A673 (cell line): Measurements from ENCODE around the gene TBXAS1. TPM values are rescaled to one million over a fixed set of nuclear protein-coding genes. Genes with fewer than 3 reads are reported as not detected.

Experiments used
- BruUV-seq: library from RNA; stranded (reverse); fragments of 400-500 nt; replicated peaks from 2 replicates; lab custom pipeline; 2021; lab: Mats Ljungman, UMichigan
- CTCF ChIA-PET: fragments of 300-600 bp; sonication (Branson Sonifier 250); formaldehyde crosslinking; loops from one replicate; lab custom pipeline; 2022; ENCODE audit warnings: antibody characterized with exemption; lab: Charles Lee
- POLR2A ChIA-PET: fragments of 300-600 bp; sonication (Branson Sonifier 250); formaldehyde crosslinking; loops from one replicate; lab custom pipeline; 2022; ENCODE audit warnings: antibody characterized with exemption; ENCODE audit not compliant: low non-redundant PET; lab: Charles Lee
- DNase-seq: peaks from one replicate; pipeline ENCODE4 v3.0.0-alpha.2; 2015; ENCODE audit warnings: low spot score
- H3K27ac ChIP-seq: fragments of 200-600 bp; sonication (generic); 2 replicates; pipeline ENCODE4 v1.5.1; 2016; ENCODE audit warnings: mixed run types, low read depth, mild to moderate bottlenecking, mixed read lengths, antibody characterized with exemption, low read length; ENCODE audit not compliant: poor library complexity, severe bottlenecking
- H3K27me3 ChIP-seq: fragments of 200-600 bp; sonication (generic); replicated peaks from 2 replicates; pipeline ENCODE4 v1.6.1; 2017; ENCODE audit warnings: mixed run types, low read depth, mild to moderate bottlenecking, mixed read lengths, antibody characterized with exemption, low read length; ENCODE audit not compliant: insufficient read depth, poor library complexity
- H3K36me3 ChIP-seq: fragments of 200-600 bp; sonication (generic); 2 replicates; pipeline ENCODE4 v1.6.1; 2016; ENCODE audit warnings: mixed run types, mild to moderate bottlenecking, mixed read lengths, antibody characterized with exemption, low read length; ENCODE audit not compliant: insufficient read depth, poor library complexity, severe bottlenecking
- H3K4me1 ChIP-seq: fragments of 200-600 bp; sonication (generic); 2 replicates; pipeline ENCODE4 v1.6.1; 2017; ENCODE audit warnings: mixed run types, mild to moderate bottlenecking, mixed read lengths, antibody characterized with exemption, low read length; ENCODE audit not compliant: insufficient read depth, poor library complexity, severe bottlenecking
- H3K4me3 ChIP-seq: fragments of 200-600 bp; sonication (generic); 2 replicates; pipeline ENCODE4 v1.5.1; 2016; ENCODE audit warnings: low read depth, mixed run types, mild to moderate bottlenecking, mixed read lengths, low read length; ENCODE audit not compliant: poor library complexity, severe bottlenecking
- H3K9me3 ChIP-seq: fragments of 200-600 bp; sonication (generic); 2 replicates; pipeline ENCODE4 v1.6.1; 2016; ENCODE audit warnings: mixed run types, low read depth, mild to moderate bottlenecking, mixed read lengths, antibody characterized with exemption, low read length; ENCODE audit not compliant: poor library complexity, severe bottlenecking
- CTCF ChIP-seq: fragments of 300-800, 200-600 bp; sonication (generic); conservative IDR thresholded peaks from 2 replicates; pipeline ENCODE4 v1.5.1; 2017; ENCODE audit warnings: low read depth, mild to moderate bottlenecking, antibody characterized with exemption, low read length, moderate library complexity, mixed read lengths
- EZH2 ChIP-seq: fragments of 200-600 bp; sonication (generic); IDR thresholded peaks from 2 replicates; pipeline ENCODE4 v1.6.1; 2017; ENCODE audit warnings: borderline replicate concordance, low read depth, mild to moderate bottlenecking, mixed read lengths, antibody characterized with exemption, low read length; ENCODE audit not compliant: poor library complexity, severe bottlenecking
- intact Hi-C: fragments of 100-400 bp; cut with micrococcal nuclease; formaldehyde crosslinking; loops from one replicate; pipeline ENCODE4 v1.10.0; 2022; ENCODE audit not compliant: unreplicated experiment
- total RNA-seq: library from RNA; stranded (reverse); gene quantifications from 2 replicates; pipeline ENCODE4 v1.2.3, GENCODE V29; 2021

The TBXAS1 gene
- total RNA-seq, 1 experiment from 2014 or later, result 2.5 TPM

DNA sequence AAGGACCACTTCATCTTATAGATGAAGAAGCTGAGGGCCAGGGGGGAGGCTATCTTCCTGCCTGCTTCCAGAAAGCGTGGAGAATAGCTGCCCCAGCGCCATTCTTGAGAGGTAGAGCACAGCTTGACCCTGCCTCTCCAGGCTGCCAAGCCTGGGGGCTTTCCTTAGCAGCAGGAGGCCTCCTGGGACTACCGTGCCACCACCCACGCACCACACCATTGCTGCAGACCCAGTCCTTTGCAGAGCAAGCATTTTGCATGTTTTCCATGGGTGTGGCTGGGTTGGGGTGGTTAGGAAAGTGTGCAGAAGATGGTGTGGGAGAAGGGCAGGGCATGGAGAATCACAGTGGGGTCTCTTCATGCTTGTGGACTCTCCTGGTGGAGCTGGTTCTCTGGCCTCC is 64.9 kb downstream of the TBXAS1 start:
- intact Hi-C loops, result no loop called here
- Histone ChIP-seq H3K9me3 (no peaks in the 10 kb centered on the region), H3K36me3 (no peaks in the 10 kb centered on the region), H3K27ac (no peak overlapping the region), H3K4me1 (no peaks in the 10 kb centered on the region), H3K4me3 (no peak overlapping the region), H3K27me3 (no peaks in the 10 kb centered on the region)
- ChIA-PET POLR2A (no interaction called here), CTCF (no interaction called here)
- TF ChIP-seq CTCF (no peak), EZH2 (no peak)
- DNase-seq, result no peak
- no TSS peak for BruUV-seq

DNA sequence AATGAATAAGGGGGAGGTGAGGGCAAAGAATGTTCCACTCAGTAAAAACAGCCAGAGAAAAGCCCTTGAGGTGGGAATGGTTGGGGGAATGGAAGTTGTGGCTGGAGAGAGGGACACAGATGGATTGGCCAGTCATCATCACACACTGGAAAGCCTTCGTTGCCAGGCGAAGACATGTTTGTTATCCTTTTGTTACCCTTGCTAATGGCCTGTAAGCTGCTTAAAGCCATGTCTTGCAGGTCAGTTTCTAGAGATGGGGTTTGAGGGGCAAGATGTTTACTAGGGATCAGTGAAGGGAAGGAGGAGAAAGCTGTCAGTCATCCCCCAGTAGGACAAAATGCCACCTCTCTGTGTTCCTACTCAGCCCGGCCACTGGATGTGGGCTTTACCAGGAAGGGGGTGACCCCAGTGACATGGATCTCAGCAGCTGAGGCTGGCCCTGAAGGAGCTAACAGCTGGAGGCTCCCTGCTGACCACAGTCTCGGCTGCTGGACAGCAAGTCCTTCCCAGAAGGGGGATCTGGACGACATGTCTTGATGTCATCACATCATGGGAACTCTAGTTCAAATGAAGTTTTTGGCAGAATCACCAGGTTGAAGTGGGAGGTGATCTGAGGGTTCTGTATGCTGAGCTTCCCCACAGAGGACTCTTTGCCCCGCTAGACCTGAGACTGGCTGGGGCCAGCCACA is 66.2 kb downstream of the TBXAS1 start:
- no peak for DNase-seq
- Histone ChIP-seq H3K27me3 (no peaks in the 10 kb centered on the region), H3K27ac (no peak overlapping the region), H3K4me1 (no peaks in the 10 kb centered on the region), H3K9me3 (no peaks in the 10 kb centered on the region), H3K36me3 (no peaks in the 10 kb centered on the region), H3K4me3 (no peak overlapping the region)
- TF ChIP-seq CTCF, result no peak
- TF ChIP-seq EZH2, result no peak
- intact Hi-C loops, result no loop called here
- no TSS peak for BruUV-seq
- CTCF ChIA-PET, result no interaction called here
- POLR2A ChIA-PET, result no interaction called here

DNA sequence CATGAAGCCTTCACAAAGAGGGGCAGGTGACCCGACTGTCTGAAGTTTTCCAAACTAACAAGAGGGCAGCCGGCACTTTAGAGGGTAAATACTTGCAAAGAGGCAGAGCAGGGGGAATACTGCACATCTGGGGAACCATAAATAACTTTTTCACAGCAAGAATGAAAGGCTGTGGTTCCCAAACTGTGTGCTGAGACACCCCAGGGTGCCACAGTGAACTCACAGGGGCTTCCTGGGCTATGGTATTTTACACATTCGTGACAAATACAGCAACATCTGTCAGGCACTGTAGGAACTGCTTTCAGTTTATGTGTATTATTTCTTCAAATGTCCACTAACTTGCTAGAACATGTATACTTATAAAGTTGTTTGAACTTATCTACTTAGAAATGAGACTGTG is 67.2 kb downstream of the TBXAS1 start:
- H3K27ac ChIP-seq, result no peak overlapping the region
- TF ChIP-seq EZH2 (no peak), CTCF (no peak)
- no peak overlapping the region for H3K4me3 ChIP-seq
- ChIA-PET POLR2A (no interaction called here), CTCF (no interaction called here)
- no TSS peak for BruUV-seq
- no peaks in the 10 kb centered on the region for H3K27me3 ChIP-seq
- no peaks in the 10 kb centered on the region for H3K4me1 ChIP-seq
- no peaks in the 10 kb centered on the region for H3K36me3 ChIP-seq
- DNase-seq, result no peak
- no peaks in the 10 kb centered on the region for H3K9me3 ChIP-seq
- intact Hi-C loops, result no loop called here
